ENCODE results near the gene ART1.
"Not testable (repeated sequence)": the region's sequence is repeated elsewhere in the genome, so short reads cannot be mapped to it uniquely, and the experiment has no call there.

Gene ART1

GRCh38 chr11:3635641-3636375 lies 9.1 kb upstream of the ART1 start:
- no peak for DNase-seq

GRCh38 chr11:3637201-3637600 lies 7.7 kb upstream of the ART1 start:
- no peak for DNase-seq

GRCh38 chr11:3638513-3638912 lies 6.4 kb upstream of the ART1 start:
- DNase-seq = no peak

GRCh38 chr11:3639841-3640240 lies 5.1 kb upstream of the ART1 start:
- no peak for DNase-seq

GRCh38 chr11:3641191-3641590 lies 3.7 kb upstream of the ART1 start:
- no peak for DNase-seq

GRCh38 chr11:3641701-3642070 lies 3.2 kb upstream of the ART1 start, which contains the start of gene ART5:
Gene ART5 (minus strand): TSS chr11:3641992. CDS start chr11:3641862, 130 bp downstream.
- no peak for DNase-seq

- no peak for DNase-seq
These were observed 2.6 kb upstream of the ART1 start for GRCh38 chr11:3642071-3642951.

GRCh38 chr11:3643102-3643546 lies 1.8 kb upstream of the ART1 start:
- DNase-seq = not testable (repeated sequence)

- DNase-seq = no peak
These were observed 624 bp downstream of the ART1 start for GRCh38 chr11:3645552-3645951.

GRCh38 chr11:3648843-3649242 lies 3.9 kb downstream of the ART1 start:
- not testable (repeated sequence) for DNase-seq

- DNase-seq = not testable (repeated sequence)
These were observed 4.4 kb downstream of the ART1 start for GRCh38 chr11:3649374-3649773.

GRCh38 chr11:3652514-3652913 lies 7.6 kb downstream of the ART1 start:
- not testable (repeated sequence) for DNase-seq

GRCh38 chr11:3655547-3655946 lies 10.6 kb downstream of the ART1 start:
- no peak for DNase-seq

GRCh38 chr11:3657331-3657730 lies 12.4 kb downstream of the ART1 start:
- DNase-seq = not testable (repeated sequence)

GRCh38 chr11:3658252-3658651 lies 13.3 kb downstream of the ART1 start:
- DNase-seq = no peak

GRCh38 chr11:3659595-3660515 lies 14.9 kb downstream of the ART1 start:
- no peak for DNase-seq

- no peak for DNase-seq
These were observed 16.0 kb downstream of the ART1 start for GRCh38 chr11:3660960-3661359.

GRCh38 chr11:3662856-3663255 lies 17.9 kb downstream of the ART1 start:
- DNase-seq = no peak

GRCh38 chr11:3664032-3664630 lies 19.2 kb downstream of the ART1 start:
- DNase-seq = no peak

- no peak for DNase-seq
These were observed 20.6 kb downstream of the ART1 start for GRCh38 chr11:3665336-3666022.

GRCh38 chr11:3666023-3666530 lies 21.1 kb downstream of the ART1 start:
- DNase-seq = no peak

All from cerebellar nuclear complex (tissue), 1 donor.